Tibial nerve (tissue), 3 donors: ENCODE results near the gene KAZN.

Source experiments
- CTCF ChIP-seq, 5 experiments: fragments of 200-600 bp in 3 of 5; fragments of 450-650 bp in 2 of 5; sonication (generic) in 3 of 5; IDR thresholded peaks; one replicate each; pipeline ENCODE4 v1.5.1; 2016 to 2019; ENCODE audit warnings: antibody characterized with exemption in 5 of 5, mild to moderate bottlenecking in 3 of 5, moderate library complexity in 2 of 5
- POLR2A ChIP-seq, 2 donors: fragments of 450-650 bp; IDR thresholded peaks; one replicate each; pipeline ENCODE4 v1.6.1; 2017; ENCODE audit warnings: antibody characterized with exemption in 2 of 2, mild to moderate bottlenecking in 2 of 2, moderate library complexity in 2 of 2

- TF ChIP-seq CTCF (IDR thresholded peaks at IDR 0.05) (no peak), POLR2A (IDR thresholded peaks at IDR 0.05) (no peak)
Observed at GRCh38 chr1:14596591-14596990, 1.9 kb upstream of the KAZN start.
